ENCODE measurements around the gene RHPN2. TPM values are rescaled to one million over a fixed set of nuclear protein-coding genes. Genes with fewer than 3 reads are reported as not detected.
"Not testable (repeated sequence)": the region's sequence is repeated elsewhere in the genome, so short reads cannot be mapped to it uniquely, and the experiment has no call there.

Gene RHPN2
- polyA plus RNA-seq, 6 donors from 2014 or later: 2.0 to 6.9 (median 5.1) TPM

- Mint-ChIP-seq H3K4me1 (peaks cover 0 to 4% (median 0%) of the 10 kb centered on the region in 3 donors), H3K36me3 (no peaks in the 10 kb centered on the region)
- ATAC-seq (ENCODE audit: low read depth in 2 of 2): no peak
These were observed 9.0 kb downstream of the RHPN2 start for GRCh38 chr19:33055718-33056117.

GRCh38 chr19:33054623-33055022 is 10.1 kb downstream of the RHPN2 start:
- DNase-seq (no peak), ATAC-seq (ENCODE audit: low read depth in 2 of 2) (no peak)
- Mint-ChIP-seq H3K27me3 (peaks cover 0 to 5% (median 4%) of the 10 kb centered on the region in 3 donors), H3K36me3 (no peaks in the 10 kb centered on the region), H3K9me3 (no peaks in the 10 kb centered on the region), H3K27ac (no peak overlapping the region), H3K4me3 (no peak overlapping the region), H3K4me1 (no peaks in the 10 kb centered on the region)

More at GRCh38 chr19:33055718-33056117, 9.0 kb downstream of the RHPN2 start:
- Mint-ChIP-seq H3K27ac (no peak overlapping the region), H3K9me3 (no peaks in the 10 kb centered on the region), H3K4me3 (no peak overlapping the region), H3K27me3 (peaks cover 0 to 13% (median 8%) of the 10 kb centered on the region in 3 donors)
- no peak for DNase-seq

- no peaks in the 10 kb centered on the region for H3K9me3 Mint-ChIP-seq
These were observed 12.2 kb downstream of the RHPN2 start for GRCh38 chr19:33052352-33052972.

GRCh38 chr19:33050110-33050509 is 14.6 kb downstream of the RHPN2 start:
- H3K4me3 Mint-ChIP-seq: no peak overlapping the region

More at GRCh38 chr19:33052352-33052972, 12.2 kb downstream of the RHPN2 start:
- Mint-ChIP-seq H3K4me1 (no peaks in the 10 kb centered on the region), H3K4me3 (no peak overlapping the region), H3K27ac (no peak overlapping the region), H3K36me3 (no peaks in the 10 kb centered on the region), H3K27me3 (peaks cover 0 to 7% (median 0%) of the 10 kb centered on the region in 3 donors)
- ATAC-seq (ENCODE audit: low read depth in 2 of 2) (no peak), DNase-seq (no peak)

DNA sequence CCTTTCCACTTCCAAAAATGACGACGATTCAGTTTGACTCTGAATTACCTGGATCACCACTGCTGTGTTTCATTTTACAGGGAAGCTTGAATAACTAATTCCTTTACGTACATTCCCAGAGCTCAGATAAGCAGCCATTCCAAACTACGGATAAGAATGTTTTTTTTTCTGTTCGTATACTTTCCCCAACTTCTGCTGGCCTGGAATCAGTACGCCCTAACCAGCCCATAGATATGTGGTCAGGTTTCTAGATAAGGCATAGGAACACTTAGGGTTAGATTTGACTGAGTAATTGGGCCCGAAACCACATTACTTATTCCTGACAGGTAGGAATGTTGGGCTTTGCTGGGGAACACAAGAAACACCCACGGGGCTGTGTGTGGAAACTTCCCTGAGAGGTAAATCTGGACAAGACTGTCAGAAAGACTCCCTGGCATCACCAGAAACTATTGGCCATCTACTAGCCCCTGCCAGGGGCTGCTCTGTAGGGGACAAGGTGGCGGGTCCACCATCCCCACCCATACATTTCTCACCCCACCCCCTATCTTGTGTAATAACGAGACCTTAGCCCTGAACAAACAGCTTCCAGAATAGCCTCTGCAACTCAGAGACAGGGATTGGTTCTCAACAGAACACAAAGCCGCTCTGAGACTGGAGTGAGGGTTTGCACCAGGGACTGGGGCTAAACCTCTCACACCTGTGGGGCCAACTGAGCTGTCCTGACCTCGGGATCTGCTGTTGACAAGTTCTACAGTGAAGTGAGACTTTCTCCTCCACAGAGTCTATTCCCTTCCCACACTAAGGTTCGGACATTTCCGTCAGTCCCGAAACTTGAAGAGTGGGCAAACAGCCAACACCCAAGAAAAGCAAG is 15.6 kb downstream of the RHPN2 start:
- DNase-seq: no peak
- no peak for ATAC-seq (ENCODE audit: low read depth in 2 of 2)
- peaks cover 0 to 10% (median 0%) of the 10 kb centered on the region in 3 donors for H3K27me3 Mint-ChIP-seq
- H3K4me3 Mint-ChIP-seq: no peak overlapping the region
- H3K4me1 Mint-ChIP-seq: no peaks in the 10 kb centered on the region
- H3K27ac Mint-ChIP-seq: no peak overlapping the region
- no peaks in the 10 kb centered on the region for H3K36me3 Mint-ChIP-seq
- peaks cover 0 to 2% (median 0%) of the 10 kb centered on the region in 7 donors for H3K9me3 Mint-ChIP-seq

More at GRCh38 chr19:33050110-33050509, 14.6 kb downstream of the RHPN2 start:
- Mint-ChIP-seq H3K36me3 (no peaks in the 10 kb centered on the region), H3K4me1 (no peaks in the 10 kb centered on the region), H3K27ac (no peak overlapping the region), H3K27me3 (peaks cover 0 to 10% (median 0%) of the 10 kb centered on the region in 3 donors), H3K9me3 (no peaks in the 10 kb centered on the region)
- no peak for ATAC-seq (ENCODE audit: low read depth in 2 of 2)
- DNase-seq: no peak

DNA sequence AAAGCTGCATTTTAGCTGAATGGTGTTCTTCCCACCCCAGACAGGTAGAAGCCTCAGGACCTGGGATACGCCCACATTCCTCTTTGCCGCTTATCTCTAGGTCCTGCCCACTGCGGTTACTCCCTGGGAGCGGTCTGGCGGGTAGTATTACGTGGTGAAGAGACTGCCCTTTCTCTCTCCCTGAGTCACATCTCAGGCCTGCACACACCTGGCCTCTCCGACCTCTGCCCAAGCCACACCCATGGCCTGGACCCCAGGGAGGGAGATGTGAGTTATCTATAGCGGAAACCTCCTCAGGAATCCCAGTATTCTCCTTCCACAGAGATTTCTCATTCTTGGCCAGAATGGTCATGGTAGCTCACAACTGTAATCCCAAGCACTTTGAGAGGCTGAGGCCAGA is 17.3 kb downstream of the RHPN2 start:
- Mint-ChIP-seq H3K27me3 (peaks cover 0 to 10% (median 0%) of the 10 kb centered on the region in 3 donors), H3K27ac (no peak overlapping the region), H3K9me3 (peaks cover 0 to 2% (median 0%) of the 10 kb centered on the region in 7 donors), H3K4me1 (no peaks in the 10 kb centered on the region), H3K36me3 (no peaks in the 10 kb centered on the region), H3K4me3 (no peak overlapping the region)
- no peak for ATAC-seq (ENCODE audit: low read depth in 2 of 2)
- no peak for DNase-seq

DNA sequence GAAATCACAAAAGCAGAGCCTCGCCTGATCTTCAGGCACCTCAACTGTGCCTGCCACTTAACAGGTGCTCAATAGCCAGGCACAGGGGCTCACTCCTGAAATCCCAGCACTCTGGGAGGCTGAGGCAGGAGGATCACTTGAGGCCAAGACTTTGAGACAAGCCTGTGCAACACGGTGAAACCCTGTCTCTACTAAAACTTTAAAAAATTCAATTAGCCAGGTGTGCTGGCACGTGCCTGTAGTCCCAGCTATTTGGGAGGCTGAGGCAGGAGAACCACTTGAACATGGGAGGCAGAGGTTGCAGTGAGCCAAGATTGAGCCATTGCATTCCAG is 22.9 kb downstream of the RHPN2 start:
- H3K27ac Mint-ChIP-seq, H3K4me3 Mint-ChIP-seq: not testable (repeated sequence)
- peaks cover 7 to 21% (median 10%) of the 10 kb centered on the region in 3 donors for H3K4me1 Mint-ChIP-seq

DNA sequence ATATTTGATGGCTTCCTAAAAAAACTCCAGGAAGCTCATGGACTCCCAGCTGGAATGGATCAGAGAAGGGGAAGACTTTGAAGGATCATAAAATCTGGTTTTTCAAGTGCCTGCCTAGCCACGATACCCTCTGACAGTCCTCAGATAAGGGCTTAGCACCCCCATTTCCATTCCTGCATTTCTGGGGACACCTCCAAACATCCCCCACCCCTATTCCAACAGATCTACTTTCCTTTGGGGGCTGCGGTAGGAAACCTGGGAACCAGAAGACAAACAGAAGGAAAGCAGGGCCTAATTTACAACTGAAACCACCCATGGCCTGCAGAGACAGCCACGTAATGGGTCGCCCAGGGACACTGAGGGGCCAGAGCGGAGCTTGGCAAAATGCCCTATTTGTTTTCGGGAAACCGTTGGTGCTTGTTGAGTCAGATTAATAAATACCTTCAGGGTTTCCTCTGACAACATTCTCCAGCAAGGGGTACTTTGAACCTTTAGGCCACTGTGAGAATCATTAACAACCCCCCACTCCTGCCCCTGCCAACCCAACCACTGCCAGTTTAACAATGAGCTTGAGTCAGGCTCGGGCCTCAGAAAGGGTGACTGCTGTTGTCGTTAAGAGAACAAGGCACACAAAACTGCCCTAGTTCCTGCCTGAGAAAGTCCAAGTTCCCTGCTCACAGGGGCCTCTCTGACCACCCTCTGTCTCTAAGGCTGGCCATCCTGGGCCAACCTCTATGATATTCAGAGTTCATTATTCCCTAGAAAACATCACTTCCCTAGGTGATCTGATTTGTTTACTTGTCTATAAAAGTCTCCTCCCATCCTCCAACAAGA is 23.5 kb downstream of the RHPN2 start:
- H3K4me1 Mint-ChIP-seq: peaks cover 7 to 21% (median 10%) of the 10 kb centered on the region in 3 donors
- H3K9me3 Mint-ChIP-seq: peaks cover 0 to 2% (median 0%) of the 10 kb centered on the region in 7 donors
- ATAC-seq (ENCODE audit: low read depth in 2 of 2) (no peak), DNase-seq (no peak)
- H3K27me3 Mint-ChIP-seq: peaks cover 0 to 12% (median 0%) of the 10 kb centered on the region in 3 donors
- H3K27ac Mint-ChIP-seq: peak overlapping the region in 1 of 6 donors; percentile 62
- H3K36me3 Mint-ChIP-seq: peaks cover 0 to 10% of the 10 kb centered on the region in 2 donors
- H3K4me3 Mint-ChIP-seq: no peak overlapping the region

More for the DNA sequence above, 22.9 kb downstream of the RHPN2 start:
- H3K36me3 Mint-ChIP-seq: peaks cover 0 to 10% of the 10 kb centered on the region in 2 donors
- DNase-seq; ATAC-seq (ENCODE audit: low read depth in 2 of 2); H3K9me3 Mint-ChIP-seq: not testable (repeated sequence)
- H3K27me3 Mint-ChIP-seq: peaks cover 0 to 12% (median 0%) of the 10 kb centered on the region in 3 donors

DNA sequence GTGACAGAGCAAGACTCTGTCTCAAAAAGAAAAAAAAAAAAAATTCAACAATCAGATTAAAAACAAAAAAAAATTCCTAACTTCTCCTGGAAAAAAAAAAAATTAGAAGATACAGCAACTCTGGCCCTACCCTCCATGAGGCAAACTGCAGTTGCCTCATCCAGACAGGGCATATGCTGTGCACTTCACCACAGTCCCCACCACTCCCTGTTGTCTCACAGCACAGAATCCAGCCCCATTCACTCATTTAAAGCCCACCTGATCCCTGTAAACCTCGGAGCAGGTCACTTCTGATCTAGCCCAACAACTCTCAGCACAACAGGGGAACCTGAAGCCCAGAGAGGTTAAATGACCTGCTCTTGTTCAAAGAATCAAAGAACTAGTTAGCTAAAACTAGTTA is 24.9 kb downstream of the RHPN2 start:
- H3K9me3 Mint-ChIP-seq: no peaks in the 10 kb centered on the region
- peak overlapping the region in 1 of 8 donors; percentile 47 for H3K4me3 Mint-ChIP-seq
- H3K36me3 Mint-ChIP-seq: peaks cover 0 to 10% of the 10 kb centered on the region in 2 donors
- H3K27me3 Mint-ChIP-seq: peaks cover 0 to 12% (median 0%) of the 10 kb centered on the region in 3 donors
- ATAC-seq (ENCODE audit: low read depth in 2 of 2) (no peak), DNase-seq (no peak)
- H3K27ac Mint-ChIP-seq: peak overlapping the region in 1 of 6 donors; percentile 71
- peaks cover 7 to 21% (median 10%) of the 10 kb centered on the region in 3 donors for H3K4me1 Mint-ChIP-seq

GRCh38 chr19:33039108-33039599 is 25.5 kb downstream of the RHPN2 start:
- Mint-ChIP-seq H3K27me3 (peaks cover 0 to 12% (median 0%) of the 10 kb centered on the region in 3 donors), H3K36me3 (peaks cover 0 to 10% of the 10 kb centered on the region in 2 donors), H3K9me3 (no peaks in the 10 kb centered on the region), H3K27ac (peak overlapping the region in 2 of 6 donors; percentile 33 to 52), H3K4me3 (peak overlapping the region in 1 of 8 donors; percentile 63), H3K4me1 (peaks cover 7 to 21% (median 10%) of the 10 kb centered on the region in 3 donors)
- ATAC-seq (ENCODE audit: low read depth in 2 of 2): no peak
- DNase-seq: no peak

GRCh38 chr19:33037168-33038025 is 27.3 kb downstream of the RHPN2 start:
- Mint-ChIP-seq H3K4me1 (peaks cover 7 to 21% (median 10%) of the 10 kb centered on the region in 3 donors), H3K4me3 (peak overlapping the region; percentile 3 to 89 (median 84)), H3K27me3 (peaks cover 0 to 12% (median 0%) of the 10 kb centered on the region in 3 donors), H3K36me3 (peaks cover 0 to 10% of the 10 kb centered on the region in 2 donors), H3K27ac (peak overlapping the region in 5 of 6 donors; percentile 22 to 57 (median 41))
- ATAC-seq (ENCODE audit: low read depth in 2 of 2); H3K9me3 Mint-ChIP-seq; DNase-seq: not testable (repeated sequence)

Data from naive B cell (primary cell).